ENCODE results near the gene NLRP14.

The NLRP14 gene

GRCh38 chr11:7020183-7020917, at the start of gene NLRP14, which contains the start of gene ZNF214:
Gene NLRP14 (plus strand): TSS chr11:7020479. CDS start chr11:7038587, 18,108 bp downstream.
Gene ZNF214 (minus strand): TSS chr11:7020346. CDS start chr11:7002835, 17,511 bp downstream.
- peak; percentile 68 for DNase-seq (ENCODE audit: low read depth)

- DNase-seq (ENCODE audit: low read depth) = no peak
Measured at GRCh38 chr11:6979365-6979764, 40.9 kb upstream of the NLRP14 start.

GRCh38 chr11:6986487-6986886, 33.8 kb upstream of the NLRP14 start:
- no peak for DNase-seq (ENCODE audit: low read depth)

GRCh38 chr11:6988506-6988905, 31.8 kb upstream of the NLRP14 start:
- no peak for DNase-seq (ENCODE audit: low read depth)

GRCh38 chr11:6991227-6991626, 29.1 kb upstream of the NLRP14 start:
- DNase-seq (ENCODE audit: low read depth) = no peak

- DNase-seq (ENCODE audit: low read depth) = no peak
Measured at GRCh38 chr11:6992026-6992425, 28.3 kb upstream of the NLRP14 start.

- peak; percentile 91 for DNase-seq (ENCODE audit: low read depth)
Measured at GRCh38 chr11:6992457-6993417, 27.5 kb upstream of the NLRP14 start.

GRCh38 chr11:6995703-6996102, 24.6 kb upstream of the NLRP14 start:
- DNase-seq (ENCODE audit: low read depth) = no peak

GRCh38 chr11:7004482-7004881, 15.8 kb upstream of the NLRP14 start:
- DNase-seq (ENCODE audit: low read depth) = no peak

- DNase-seq (ENCODE audit: low read depth) = no peak
Measured at GRCh38 chr11:7014118-7014517, 6.2 kb upstream of the NLRP14 start.

GRCh38 chr11:7016011-7016410, 4.3 kb upstream of the NLRP14 start:
- DNase-seq (ENCODE audit: low read depth) = no peak

- no peak for DNase-seq (ENCODE audit: low read depth)
Measured at GRCh38 chr11:7019500-7020182, 638 bp upstream of the NLRP14 start.

- DNase-seq (ENCODE audit: low read depth) = no peak
Measured at GRCh38 chr11:7021318-7021717, 1.0 kb downstream of the NLRP14 start.

GRCh38 chr11:7028141-7028540, 7.9 kb downstream of the NLRP14 start:
- DNase-seq (ENCODE audit: low read depth) = no peak

GRCh38 chr11:7030836-7031235, 10.6 kb downstream of the NLRP14 start:
- no peak for DNase-seq (ENCODE audit: low read depth)

GRCh38 chr11:7031471-7031871, 11.2 kb downstream of the NLRP14 start:
- no peak for DNase-seq (ENCODE audit: low read depth)

- no peak for DNase-seq (ENCODE audit: low read depth)
Measured at GRCh38 chr11:7032692-7033091, 12.4 kb downstream of the NLRP14 start.

- DNase-seq (ENCODE audit: low read depth) = no peak
Measured at GRCh38 chr11:7034019-7034418, 13.7 kb downstream of the NLRP14 start.

GRCh38 chr11:7046474-7047175, 26.3 kb downstream of the NLRP14 start:
- DNase-seq (ENCODE audit: low read depth) = no peak

- DNase-seq (ENCODE audit: low read depth) = no peak
Measured at GRCh38 chr11:7050191-7050590, 29.9 kb downstream of the NLRP14 start.

GRCh38 chr11:7056828-7057513, 36.7 kb downstream of the NLRP14 start:
- DNase-seq (ENCODE audit: low read depth) = no peak
